COLO668 (cell line): ENCODE data around the gene DLX5.

ENCODE experiments used
- DNase-seq: peaks from one replicate; lab custom pipeline; 2025; ENCODE audit not compliant: unreplicated experiment; lab: John Stamatoyannopoulos, UW

DLX5 gene

DNA sequence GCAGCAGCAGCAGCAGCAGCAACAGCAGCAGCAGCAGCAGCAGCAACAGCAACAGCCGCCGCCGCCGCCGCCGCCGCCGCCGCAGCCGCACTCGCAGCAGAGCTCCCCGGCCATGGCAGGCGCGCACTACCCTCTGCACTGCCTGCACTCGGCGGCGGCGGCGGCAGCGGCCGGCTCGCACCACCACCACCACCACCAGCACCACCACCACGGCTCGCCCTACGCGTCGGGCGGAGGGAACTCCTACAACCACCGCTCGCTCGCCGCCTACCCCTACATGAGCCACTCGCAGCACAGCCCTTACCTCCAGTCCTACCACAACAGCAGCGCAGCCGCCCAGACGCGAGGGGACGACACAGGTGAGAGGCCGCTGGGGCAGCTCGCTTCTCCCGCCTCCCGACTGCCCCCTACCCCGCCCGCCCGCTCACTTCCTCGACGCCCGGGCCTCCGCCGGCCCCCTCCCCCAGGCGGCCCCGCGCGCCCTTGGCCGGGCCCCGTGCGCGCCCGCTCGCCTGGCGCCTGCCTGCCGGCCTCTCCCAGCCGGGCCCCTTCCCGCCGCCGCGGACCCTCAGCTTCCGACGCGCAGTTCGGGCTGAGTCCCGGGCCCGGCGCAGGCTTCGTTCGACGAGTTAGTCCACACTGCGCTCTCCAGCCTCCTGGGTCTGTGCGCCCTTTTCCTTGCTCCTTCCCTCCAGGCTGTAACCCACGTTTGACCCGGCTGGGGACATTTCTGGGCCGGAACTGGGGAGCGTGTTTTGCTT, 18.4 kb downstream of the DLX5 start:
- DNase-seq = peak; percentile 84

DNA sequence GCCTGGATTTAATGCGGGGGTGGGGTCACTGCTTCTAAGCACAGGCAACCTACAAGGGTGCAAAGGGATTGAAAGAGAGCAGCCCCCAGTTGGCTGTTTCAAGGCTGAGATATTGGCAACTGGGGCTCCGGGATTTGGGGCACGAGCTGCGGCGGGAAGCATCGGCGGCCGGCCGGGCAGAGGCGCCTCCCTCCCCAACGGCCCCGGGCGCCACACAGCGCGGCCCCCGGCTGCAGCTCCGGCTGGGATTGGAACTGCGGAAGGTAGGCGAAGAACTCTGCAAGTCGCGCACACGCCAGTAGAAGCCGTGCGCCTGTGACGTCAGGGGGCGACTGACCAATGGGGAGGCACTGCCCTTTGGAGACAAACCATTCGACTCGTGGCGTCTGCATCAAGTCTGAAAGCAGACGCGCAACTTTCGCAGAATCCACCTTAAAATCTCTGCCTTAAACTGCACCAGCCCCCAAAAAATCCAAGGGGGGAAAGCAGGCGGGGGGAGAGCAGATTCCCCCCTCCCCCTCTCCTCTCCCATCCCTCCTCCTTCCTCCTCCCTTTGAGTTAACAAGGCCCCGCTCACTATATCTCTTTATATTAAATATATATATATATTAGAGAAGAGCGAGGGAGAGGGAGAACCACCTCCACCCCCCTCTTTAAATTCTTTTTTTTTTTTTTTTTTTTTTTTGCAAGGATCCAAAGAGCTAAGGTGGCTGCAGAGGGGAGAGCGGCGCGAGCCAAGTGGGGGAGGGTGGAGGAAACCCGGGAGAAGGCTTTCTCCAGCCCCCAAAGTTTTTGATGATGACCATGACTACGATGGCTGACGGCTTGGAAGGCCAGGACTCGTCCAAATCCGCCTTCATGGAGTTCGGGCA, 19.2 kb downstream of the DLX5 start, which contains the start of gene DLX6:
TSS of gene DLX6 (plus strand) at position 371 of the 872 bp plus-strand sequence. CDS start at position 796, 425 bp downstream.
- peak; percentile 95 for DNase-seq

DNA sequence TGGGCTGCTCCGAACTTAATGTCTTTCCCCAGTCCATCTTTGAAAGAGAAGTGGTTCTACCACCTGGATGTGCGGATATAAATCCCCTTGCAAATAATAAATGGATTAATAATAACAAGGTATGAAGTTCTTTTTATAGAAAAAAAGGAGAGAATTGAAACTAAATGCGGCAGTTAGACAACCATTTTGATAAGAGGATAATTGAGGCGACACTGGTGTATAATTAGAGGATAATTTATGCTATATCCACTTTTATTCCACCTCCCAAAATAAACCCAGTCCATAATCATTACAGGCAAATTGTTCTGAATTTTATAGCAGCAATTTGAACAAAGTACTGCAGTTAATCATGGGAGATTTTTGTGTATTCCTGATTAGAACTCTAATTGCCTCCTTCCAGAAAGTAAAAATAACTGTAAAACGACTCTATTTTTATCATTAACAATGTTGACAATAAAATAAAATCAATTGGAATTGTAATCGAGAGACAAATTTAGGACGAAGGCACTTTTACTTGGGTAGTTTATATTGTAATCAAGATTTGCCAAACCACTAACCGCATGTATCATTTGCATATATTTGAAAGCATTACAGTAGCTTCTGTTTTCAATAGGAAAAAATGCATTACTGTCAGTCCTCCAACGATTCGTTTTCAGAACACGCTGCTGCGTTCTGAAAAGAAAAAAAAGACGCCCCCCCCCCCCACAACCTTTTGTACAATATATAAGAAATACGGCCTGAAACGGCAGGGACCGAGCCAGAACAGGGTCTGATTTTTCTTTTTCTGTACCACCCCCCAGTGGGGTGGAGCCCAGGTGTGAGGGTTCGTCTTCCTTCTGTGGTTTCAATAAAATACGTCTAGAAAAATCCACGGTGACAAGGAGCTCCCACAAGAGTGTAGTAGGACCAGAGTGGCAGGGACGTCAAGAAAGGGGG, 20.1 kb downstream of the DLX5 start:
- no peak for DNase-seq

DNA sequence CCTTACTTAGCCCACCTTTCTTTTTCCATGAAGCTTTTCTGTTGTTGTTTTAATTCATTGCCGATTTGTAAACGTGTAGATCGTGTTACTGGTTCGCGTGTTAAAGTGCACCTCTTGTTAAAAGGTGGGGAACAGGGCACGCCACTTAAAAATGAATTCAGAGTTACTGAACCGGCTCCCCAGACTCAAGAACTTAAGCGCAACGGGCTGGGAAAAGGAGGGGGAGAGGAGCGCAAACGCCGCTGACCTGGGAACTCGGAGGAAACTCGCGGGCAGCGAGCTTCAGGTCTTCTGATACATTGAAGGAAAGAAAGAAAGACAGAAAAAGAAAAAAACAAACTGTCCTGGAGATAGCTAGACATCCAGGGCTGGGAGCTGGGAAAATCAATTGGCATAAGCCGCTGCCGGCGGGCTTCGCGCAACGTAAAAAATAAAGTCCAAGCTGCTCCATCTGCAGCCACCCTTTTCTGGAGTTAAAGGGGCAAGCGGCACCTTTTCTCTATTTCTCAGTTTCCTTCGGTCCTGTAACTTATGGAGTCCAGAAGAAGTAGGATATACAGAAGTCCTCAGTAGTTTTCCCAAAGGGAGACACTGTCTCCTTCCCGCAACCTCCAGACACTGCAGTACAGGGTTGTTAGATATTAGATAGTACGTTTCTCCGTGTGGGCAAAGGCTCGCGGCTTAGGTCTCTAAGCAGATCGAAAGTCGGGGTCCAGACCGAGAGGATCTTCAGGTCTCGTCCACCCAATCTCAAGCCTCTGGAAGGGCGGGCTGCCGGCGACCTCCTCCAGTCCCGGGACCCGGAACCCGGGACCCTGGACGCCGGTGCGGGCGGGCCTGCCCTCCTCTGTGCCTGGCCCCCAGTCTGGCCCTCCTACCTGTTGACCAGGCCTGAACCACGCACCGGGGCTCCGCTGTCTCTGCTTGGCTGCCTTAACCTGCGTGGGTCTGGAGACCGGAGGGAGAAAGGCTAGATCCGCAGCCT, 21.1 kb downstream of the DLX5 start:
- no peak for DNase-seq

DNA sequence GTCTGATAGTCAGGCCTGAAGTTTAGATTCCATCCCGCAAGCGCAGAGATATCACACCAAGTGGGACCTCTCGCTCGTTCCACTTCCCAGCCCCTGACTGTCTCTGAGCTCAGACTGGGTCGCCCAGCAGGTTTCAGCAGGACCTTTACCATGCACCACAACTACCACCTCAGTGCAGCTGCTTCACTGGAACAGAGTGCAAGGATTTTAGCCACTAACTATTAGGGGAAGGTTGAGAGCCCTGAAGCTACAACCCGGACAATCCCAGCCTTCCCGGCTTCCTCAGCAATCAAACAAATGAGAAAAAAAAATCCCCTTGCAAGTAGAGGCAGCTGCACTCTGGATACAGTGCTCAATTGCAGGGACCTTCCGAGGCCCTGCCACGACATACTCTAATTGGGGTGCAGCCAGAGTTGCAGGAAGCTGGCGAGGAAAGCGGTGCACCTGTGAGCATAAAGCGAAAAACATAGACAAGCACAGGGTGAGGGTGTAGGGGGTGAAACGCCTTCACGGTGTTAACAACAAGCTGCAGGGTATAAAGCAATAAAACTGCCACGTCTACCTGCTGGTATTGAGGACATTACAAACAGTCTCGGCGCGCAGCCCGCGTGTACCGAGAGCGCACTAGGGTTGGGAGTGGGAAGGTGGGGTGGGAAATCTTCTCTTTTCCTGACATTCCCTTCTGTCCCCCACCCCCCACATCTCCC, 21.9 kb downstream of the DLX5 start:
- no peak for DNase-seq

GRCh38 chr7:97001656-97002554, 22.7 kb downstream of the DLX5 start:
- DNase-seq = no peak

DNA sequence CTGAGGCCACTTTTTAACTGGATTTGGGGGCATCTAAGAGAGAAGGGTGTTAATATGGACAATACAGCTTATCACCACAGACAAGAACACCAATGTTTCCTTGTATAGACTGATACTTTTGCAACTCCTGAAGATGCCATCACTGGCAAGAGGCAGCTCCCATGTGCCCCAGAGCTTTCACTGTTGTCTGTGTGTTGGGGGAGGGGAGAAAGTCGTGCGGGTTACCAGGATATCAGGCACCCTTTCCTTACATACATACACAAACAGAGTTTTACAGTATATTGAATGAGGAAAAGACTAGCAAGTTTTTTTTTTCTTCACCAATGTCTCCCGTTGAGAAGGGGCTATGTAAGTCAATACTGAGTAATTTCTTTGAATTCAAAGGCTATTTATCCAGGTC, 23.4 kb downstream of the DLX5 start:
- DNase-seq = no peak

- no peak for DNase-seq
Observed at GRCh38 chr7:96998744-96999143, 25.9 kb downstream of the DLX5 start.

DNA sequence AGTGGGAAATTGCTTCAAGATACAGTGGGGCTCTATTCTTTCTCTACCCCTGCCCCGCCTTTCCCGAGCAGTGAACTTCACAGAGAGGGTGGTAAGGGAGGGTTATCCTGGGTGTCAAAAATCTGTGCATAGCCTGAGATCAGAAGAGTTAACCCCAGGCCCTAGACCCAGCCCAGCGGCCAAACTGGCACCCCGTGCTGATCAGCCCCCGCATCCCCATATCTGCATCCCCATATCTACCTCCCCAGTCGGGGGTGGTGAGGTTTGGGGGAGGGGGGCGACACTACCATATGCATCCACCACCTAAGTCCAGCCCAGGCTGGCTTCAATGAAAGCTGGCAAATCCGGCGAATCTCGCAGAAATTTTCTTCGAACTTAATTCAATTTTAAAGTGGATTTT, 26.3 kb downstream of the DLX5 start:
- DNase-seq = no peak

- no peak for DNase-seq
Observed at GRCh38 chr7:96997512-96998032, 27.1 kb downstream of the DLX5 start.

DNA sequence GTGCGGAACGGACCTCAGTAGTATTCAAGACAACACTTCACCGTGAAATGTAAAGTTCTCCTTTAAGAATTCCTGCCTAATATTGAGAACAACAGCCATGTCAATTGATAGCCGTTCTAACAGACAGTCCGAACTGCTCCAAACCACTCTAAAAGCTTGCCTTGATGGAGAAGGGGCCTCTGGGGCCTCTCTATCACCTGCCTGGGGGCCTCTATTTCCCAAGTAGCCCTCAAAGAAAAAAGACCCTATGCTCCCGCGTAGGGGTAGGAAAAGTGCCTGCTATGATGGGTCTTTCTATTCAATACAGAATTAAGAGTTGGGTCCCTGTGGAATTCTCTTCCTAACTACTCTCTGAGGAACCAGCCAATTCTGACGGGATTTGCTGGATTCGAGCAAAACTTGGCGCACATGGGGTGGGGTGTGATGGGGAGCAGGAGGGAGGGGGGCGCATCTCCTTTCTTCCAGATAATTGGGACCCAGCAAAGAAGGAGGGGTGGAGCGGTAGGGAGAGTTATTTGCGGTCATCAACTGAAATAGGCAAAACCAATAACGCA, 27.6 kb downstream of the DLX5 start:
- DNase-seq = no peak

- no peak for DNase-seq
Observed at GRCh38 chr7:96996111-96996957, 28.3 kb downstream of the DLX5 start.

- no peak for DNase-seq
Observed at GRCh38 chr7:96995406-96996110, 29.1 kb downstream of the DLX5 start.

DNA sequence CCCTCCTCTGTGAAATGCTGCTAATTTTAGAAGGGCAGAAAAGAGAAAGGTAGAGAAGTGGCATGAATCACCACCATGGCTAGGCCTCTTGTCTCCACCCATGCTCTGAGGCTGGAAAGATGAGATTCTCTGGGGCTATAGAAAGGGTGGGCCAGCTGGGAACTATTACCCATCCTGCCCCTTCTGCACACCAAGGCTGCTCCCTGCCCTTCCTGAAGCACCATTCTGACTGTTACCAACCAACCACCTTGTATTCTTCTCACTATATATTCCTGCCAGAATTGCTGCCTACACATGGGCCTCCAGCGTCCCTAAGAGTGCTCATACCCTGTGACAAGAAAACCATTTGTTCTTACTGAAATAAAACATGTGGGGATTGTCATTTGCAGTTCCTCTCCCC, 30.7 kb downstream of the DLX5 start:
- DNase-seq = no peak

GRCh38 chr7:96993094-96993865, 31.4 kb downstream of the DLX5 start:
- DNase-seq = no peak
